HG02759 (cell line): ENCODE results near the gene ZNF541.

ENCODE experiments used
- ATAC-seq: cut with Tn5 transposase; IDR thresholded peaks from one replicate; pipeline ENCODE4 v1.9.1; 2021; ENCODE audit warnings: mild to moderate bottlenecking, moderate library complexity; ENCODE audit not compliant: unreplicated experiment

The ZNF541 gene, protein sequence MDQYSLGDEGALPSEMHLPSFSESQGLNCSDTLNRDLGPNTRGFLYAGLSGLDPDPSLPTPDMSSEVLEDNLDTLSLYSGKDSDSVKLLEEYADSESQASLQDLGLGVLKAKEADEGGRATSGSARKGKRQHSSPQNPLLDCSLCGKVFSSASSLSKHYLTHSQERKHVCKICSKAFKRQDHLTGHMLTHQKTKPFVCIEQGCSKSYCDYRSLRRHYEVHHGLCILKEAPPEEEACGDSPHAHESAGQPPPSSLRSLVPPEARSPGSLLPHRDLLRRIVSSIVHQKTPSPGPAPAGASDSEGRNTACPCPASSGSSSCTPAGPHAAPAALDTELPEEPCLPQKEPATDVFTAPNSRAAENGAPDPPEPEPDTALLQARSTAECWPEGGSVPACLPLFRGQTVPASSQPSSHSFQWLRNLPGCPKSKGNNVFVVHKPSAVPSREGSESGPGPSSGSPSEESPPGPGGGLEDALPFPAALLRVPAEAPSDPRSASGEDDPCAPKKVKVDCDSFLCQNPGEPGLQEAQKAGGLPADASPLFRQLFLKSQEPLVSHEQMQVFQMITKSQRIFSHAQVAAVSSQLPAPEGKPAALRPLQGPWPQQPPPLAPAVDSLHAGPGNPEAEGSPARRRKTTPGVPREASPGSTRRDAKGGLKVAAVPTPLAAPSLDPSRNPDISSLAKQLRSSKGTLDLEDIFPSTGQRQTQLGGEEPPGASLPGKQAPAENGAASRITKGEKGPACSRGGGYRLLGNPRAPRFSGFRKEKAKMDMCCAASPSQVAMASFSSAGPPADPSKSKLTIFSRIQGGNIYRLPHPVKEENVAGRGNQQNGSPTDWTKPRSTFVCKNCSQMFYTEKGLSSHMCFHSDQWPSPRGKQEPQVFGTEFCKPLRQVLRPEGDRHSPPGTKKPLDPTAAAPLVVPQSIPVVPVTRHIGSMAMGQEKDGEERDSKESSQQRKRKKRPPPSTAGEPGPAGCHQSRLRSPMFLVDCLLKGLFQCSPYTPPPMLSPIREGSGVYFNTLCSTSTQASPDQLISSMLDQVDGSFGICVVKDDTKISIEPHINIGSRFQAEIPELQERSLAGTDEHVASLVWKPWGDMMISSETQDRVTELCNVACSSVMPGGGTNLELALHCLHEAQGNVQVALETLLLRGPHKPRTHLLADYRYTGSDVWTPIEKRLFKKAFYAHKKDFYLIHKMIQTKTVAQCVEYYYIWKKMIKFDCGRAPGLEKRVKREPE (N-terminal part only)

DNA sequence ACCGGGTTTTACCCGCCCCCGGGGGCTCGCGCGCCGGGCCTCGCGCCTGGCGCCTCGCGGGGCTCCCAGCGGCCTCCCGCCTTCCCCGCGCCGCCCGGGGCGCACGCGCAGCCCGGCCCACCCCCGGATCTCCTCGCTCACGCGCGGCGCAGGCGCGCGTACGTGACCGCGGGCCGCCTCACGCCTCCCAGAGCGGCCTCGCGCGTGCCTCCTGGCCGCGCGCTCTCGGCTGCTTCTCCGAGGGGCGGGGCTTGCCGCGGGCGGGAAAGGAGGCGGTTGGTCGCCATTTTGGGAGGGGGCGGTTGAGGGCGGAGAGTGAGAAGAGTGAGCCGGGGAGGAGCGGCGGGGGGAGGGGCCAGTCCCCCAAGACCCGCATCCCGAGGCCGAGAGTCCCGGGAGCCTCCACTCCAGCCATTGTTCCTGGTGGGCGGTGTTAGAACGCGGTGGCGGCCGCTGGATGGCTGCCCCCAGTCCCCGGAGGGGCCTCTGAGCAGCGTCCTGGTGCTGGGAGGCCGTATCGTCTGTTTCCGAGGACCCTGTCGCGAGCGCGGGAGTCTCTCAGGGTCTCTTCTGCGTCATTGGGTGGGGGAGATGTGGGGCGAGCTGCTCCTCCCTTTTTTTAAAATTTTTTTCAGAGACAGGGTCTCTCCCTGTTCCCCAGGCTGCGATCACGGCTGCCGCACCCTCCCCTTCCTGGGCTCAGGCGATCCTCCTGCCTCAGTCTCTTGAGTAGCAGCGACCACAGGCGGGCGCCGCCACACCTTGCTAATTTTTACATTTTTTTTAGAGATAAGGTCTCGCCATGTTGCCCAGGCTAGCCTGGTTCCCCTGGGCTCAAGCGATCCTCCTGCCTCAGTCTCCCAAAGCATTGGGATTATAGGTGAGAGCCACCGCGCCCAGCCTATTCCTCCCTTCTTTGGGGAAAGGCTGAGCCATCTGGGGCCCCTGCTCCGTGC, at the start of gene ZNF541:
Gene ZNF541, minus strand, starts transcription at position 78 of the 956 bp plus-strand sequence. CDS start 17,292 bp downstream, outside the sequence.
- ATAC-seq, result no peak

DNA sequence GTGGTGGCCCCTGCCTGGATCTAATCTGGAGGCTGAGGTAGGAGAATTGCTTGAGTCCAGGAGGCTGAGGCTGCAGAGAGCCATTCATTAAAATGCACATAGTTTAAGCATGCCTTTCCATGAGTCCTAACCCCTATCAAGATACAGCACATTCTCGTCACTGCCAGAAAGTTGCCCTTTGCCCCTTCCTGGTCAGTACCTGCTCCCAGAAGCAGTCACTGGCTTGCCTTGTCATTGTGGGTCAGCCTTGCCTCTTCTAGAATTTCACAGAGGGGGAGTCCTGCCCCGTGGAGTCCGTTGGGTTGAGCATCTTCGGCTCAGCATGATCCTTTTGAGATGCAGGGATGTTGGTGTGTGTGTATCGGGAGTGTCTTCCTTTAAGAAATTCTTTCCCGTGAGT, 46.8 kb upstream of the ZNF541 start:
- ATAC-seq, result no peak

DNA sequence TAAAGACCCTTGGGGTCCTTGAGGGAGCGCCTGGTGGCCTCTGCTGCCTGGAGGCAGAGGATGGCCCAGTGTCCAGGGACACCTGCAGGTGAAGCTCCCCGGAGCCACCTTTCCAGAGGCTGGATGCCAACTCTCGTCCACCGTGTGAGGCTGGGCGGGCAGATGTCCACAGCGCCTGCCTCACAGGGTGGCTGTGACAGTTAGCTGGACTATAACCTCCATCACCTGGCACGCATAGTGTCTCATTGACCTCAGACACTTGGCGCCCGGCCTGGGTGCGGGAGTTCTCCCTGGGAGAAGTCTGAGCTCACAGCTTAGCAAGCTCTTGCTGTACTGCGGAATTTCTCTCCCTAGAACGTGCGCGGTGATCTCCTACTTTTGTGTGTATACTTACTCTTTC, 45.8 kb upstream of the ZNF541 start:
- no peak for ATAC-seq

DNA sequence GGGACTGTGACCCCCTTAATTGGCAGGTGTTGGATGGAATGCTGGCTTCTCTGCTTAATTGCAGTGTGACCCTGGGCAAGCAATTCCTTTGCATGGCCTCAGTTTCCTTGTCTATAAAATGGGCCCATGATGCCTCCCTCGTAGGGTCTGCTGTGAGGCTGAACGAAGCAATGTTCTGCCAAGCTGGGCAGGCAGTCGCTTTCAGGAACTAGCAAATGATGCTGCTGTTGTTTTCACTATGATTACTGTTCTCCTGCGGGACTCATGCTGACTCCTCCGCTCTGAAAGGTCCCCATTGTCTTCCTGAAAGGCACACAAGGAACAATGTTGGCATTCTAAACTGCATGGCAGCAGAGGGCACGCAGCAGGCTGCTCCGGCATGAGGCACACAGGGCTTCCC, 42.8 kb upstream of the ZNF541 start:
- no peak for ATAC-seq

DNA sequence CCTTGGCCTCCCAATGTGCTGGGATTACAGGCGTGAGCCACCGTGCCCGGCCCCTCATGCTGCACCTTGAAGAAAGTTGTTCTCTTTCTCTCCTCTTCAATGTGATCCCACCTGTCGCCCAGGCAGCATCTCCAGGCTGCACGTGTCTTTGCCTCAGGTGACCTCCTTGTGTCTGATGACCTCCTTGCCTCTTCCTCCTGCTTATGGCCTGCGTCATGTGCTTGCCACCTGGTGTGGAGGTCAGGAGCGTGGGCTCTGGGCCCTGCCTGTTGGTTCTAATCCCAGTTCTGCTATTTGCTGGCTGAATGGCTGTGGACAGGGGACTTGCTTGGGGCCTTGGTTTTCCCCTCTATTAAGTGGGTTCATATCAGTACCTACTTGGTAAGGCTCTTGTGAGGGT, 42.3 kb upstream of the ZNF541 start:
- ATAC-seq, result no peak

DNA sequence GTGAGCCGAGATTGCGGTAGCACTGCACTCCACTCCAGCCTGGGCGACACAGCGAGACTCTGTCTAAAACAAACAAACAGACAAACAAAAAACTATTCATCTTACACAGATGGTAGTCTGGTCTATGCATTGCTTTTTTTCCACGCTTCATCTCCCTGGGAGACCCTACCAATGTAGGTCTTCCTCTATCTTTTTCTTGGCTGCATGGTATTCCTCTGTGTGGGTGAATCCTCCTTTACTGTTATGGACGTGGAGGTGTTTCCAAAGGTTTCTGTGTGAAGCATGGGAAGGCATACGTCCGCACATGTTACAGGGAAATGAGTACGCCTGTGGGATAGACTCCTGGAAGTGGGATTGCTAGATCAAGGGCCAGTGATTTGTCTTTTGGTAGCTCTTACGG, 41.6 kb upstream of the ZNF541 start:
- no peak for ATAC-seq

DNA sequence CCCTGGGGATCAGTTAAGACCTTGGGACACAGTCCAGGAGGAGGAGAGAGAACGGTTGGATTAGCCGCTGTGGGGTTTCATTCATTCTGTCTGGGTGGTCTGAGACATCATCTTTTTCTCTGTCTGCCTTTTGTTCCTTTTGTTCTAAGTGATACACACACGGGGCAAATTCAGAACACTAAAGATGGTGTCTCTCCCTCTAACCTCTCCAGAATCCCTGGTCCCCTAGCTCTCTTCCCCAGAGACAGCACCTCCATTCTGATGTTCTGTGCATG, 41.0 kb upstream of the ZNF541 start:
- no peak for ATAC-seq

DNA sequence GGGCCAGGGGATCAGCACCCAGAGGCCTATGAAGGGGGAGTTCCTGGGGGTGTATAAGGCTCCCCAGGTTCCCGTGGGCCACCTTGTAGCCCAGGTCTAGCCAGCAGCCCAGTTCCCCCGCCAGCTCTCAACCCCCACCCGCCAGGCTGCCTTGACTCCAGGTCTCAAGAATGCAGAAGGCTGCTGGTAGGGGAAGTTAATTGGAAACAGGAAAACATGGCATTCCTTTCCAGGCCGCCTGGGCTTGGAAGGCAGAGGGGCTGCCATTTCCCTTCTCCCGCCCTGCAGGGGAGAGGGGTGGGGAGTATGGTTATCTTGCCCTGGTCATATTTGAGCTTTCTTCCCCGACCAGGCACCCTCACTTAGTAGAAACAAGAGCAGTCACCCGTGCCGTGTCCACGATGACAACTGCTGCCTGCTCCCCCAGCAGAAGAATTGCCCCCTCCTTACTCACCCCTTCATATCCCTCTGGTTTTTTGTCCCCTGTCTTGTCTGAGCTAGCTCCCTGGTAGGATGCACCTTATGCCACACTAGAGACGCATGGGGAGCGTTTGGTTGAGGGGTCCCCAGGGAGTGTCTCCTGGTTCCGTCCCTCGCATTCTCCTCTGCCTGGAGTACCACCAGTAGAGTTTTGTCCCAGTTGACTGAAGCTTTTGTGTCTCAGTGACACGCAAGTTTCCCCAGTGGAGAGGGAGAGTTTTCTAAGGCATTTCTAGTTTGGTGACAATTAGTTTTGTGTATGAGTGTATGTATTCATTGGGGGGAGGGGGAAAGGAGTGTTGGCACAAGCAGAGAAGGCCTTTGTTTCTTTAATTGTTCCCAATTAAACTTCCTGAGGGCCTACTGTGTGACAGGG, 40.4 kb upstream of the ZNF541 start:
- ATAC-seq, result no peak

DNA sequence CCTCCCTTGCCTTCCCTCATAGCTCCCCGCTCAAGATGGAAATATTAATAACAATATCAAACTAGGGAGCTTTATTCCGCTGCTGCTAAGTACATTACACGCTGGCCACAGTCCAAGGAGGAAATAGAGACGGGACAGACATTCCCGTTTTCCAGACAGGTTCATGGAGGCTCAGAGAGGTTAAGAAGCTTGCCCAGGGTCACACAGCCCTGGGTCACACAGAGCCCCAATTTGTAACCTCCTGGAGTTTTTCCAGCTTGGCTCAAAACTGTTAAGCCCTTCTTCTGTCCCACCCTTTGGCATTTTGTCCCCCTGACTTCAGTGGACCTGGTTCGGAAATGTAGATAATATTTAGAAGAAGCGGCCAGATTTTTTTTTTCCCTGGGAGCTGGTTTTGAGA, 38.0 kb upstream of the ZNF541 start:
- no peak for ATAC-seq

DNA sequence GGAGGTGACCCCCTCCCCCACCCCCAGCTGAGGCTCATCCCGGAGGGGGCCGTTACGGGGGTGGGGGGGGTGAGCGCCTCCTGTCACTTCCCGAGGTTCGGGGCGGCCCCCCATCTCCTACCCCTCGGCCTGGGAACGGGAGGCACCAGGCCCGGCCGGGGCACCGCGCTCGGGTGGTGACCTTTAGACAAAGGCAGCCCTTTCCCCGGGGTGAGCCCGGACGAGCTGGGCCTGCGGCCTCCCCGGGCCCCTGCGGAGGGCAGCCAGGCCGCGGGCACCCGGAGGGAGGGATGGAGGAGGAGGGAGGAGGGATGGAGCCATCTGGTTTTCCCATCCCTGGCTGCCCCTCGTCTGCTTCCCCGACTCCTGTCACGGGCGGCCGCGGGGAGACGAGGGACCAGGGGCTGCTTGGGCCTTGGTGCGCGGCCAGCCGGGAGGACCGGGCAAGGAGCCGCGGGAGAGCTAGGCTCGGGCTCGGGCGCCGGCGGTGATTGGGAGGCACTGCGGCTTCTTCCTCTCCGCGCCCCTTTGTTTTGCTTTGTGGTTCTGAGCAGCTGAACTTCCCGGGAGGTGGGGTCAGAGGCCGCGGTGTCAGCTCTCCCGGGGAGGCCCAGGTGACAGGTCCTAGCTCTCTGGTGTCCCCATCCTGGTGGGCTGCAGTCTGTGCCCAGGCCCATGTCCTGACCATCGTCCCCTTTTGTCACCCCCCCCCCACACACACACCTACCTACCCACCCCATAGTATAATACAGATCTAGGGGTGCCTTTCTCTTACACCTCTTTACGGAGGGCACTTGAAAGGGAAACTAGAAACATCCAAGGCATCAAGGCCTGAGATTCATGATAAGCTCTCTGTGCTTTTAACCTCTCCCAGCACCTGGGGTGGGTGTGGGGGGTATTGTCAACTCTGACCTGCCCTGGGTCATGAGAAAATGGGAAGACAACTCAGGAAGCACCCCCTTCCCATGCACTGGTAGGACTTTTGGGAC, 37.3 kb upstream of the ZNF541 start:
- no peak for ATAC-seq

DNA sequence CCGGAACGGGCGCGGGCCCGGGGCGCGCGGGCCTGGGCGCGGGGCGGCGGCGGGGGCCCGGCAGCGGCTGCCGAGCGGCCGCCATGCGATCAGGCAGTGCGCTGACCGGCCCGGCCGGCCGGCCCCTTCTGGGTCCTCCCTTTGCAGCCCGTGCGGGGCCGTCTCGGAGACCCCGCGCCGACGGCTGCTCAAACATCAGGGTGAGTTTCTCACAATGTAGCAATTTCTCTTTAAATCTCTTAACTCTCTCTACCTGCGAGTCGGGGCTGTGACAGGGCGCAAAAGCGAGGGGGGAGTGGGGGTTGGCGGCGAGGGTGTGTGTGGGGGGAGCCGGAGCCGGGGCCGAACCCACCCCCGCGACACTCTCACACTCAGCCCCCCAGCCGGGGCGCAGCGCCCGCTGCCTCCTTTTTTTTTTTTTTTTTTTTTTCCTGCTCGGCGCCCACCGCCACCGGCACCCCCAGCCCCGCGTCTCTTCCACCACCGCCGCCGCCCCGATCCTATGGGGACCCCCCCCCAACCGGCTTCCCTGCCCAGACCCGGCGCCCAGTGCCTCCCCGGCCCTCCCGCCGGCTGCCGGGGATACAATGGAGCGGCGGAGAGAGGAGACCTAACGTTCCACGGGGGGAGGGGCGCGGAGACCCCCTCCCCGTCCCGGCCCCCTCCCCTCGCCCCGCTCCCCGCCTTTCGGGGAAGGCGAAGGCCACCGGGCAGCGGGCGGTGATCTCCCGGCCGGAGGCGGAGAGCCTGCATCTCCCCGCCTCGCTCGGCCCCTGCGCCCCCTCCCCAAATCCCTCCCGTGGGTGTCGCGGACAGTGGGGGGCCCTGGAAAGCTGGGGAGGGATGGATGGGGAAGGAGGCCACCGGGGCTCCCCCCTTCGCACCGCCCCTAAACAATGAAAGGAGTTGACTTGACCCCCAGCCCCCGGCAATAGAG, 36.3 kb upstream of the ZNF541 start, which contains the start of gene BICRA:
Gene BICRA, plus strand, starts transcription at position 166 of the 937 bp plus-strand sequence. CDS start 64,441 bp downstream, outside the sequence.
- peak; percentile 39 for ATAC-seq

DNA sequence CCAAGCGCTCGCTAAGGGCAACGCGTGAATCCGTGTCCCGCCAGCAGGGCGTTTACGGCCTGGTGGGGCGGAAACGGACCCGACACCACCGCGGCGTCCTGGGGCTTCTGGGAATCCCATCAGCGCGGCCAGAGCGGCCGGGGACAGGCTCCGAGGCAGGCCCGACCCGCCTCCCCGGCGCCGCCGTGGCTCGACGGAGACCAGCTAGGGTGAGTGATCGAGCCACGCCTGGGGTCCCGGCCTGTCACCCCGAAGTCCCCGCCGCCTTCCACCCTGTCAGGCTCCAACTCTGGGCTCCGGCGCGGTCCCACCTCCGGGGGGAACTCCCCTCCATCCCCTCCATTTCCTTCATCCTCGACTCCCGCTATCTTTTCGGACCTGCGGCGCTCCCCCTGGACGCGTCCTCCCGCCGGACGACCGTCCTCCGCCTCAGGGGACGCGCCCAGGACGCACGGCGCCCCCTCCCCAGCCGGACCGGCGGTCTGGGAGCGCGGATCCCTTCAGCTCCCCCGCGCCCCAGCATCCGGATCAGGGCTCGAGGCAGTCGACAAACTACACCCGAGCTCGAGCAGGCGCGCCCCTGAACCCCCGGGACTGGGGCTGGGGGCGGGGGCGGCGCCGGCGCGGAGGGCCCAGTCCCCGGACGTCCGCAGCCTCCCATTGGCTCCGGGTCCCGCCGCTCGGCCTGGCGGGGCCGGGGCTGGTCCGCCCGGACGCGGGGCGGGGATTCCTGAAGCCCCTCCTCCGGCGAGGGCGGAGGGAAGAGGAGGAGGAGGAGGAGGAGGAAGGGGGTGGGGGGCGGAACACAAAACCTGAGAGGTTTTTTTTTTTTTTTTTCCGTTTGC, 35.3 kb upstream of the ZNF541 start:
- peak; percentile 89 for ATAC-seq

DNA sequence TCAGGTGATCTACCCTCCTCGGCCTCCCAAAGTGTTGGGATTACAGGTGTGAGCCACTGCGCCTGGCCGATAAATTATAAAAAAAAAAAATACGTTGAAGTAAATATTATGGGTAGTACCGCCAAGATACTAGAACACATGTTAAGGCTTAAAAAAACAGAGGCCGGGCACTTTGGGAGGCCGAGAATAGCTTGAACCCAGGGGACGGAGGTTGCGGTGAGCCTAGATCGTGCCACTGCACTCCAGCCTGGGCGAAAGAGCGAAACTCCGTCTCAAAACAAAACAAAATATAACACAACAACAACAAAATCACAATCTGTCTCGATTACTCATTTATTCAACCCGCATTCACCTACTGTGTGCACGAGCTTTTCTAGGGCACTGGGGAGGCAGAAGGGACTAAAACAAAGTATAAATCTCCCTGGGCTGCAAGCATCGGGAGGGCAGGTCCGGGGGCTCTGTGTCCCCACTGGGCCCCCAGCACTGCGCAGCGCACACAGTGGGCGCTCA, 34.7 kb upstream of the ZNF541 start:
- no peak for ATAC-seq

DNA sequence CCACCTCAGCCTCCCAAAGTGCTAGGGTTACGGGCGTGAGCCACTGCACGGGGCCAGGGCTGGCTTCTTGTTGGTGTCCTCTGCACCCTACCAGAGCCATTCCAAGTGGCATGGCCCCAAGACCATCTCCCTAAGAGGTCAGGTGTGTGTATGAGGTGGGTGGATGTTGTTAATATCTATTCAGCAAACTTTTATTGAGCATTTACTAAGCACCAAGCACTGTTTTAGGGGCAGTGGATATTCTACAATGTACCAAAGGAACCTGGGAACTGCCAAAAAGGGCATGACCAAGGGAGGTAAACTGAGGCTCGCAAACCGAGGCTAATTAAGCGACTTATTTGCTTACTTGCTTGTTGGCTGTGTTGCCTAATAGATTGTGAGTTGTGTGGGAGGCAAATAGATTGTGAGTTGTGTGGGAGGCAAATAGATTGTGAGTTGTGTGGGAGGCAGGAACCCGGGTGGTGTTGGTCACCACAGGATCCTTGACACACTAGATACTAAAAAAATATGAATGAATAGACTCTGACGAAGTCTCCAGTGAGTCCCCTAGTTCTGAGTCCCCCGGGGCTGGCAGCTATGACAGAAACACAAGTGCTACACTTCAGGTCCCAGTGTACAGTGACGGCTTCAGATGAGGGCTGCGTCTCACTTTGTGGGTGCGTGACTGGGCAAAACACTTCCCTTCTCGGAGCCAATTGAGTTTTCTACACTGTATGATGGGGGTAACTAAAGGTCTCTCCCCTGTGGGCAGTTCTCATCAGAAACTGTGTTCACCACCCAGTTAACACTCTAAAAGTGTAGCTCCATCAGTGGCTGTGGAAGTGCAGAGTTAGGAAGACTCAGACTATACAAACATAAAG, 31.0 kb upstream of the ZNF541 start:
- no peak for ATAC-seq
